Measurements from ENCODE around the gene CEND1. TPM values are rescaled to one million over a fixed set of nuclear protein-coding genes. Genes with fewer than 3 reads are reported as not detected.

Gene CEND1
- total RNA-seq, 4 donors from 2014 or later, result not detected

- H3K4me1 ChIP-seq, result peaks cover 0 to 86% (median 66%) of the 10 kb centered on the region in 4 donors
- DNase-seq (ENCODE audit: low spot score in 2 of 2), result no peak
- 2 to 9% methylated on average over 42 to 56 of the region's 78 CpGs for WGBS, 2 donors
- H3K4me3 ChIP-seq, result peak overlapping the region; percentile 20 to 44 (median 28)
- H3K9me3 ChIP-seq, result no peaks in the 10 kb centered on the region
- H3K36me3 ChIP-seq, result peaks cover 0 to 4% (median 0%) of the 10 kb centered on the region in 3 donors
- peaks cover 0 to 57% of the 10 kb centered on the region in 2 donors for H3K27me3 ChIP-seq
- no peak for TF ChIP-seq EP300 (IDR thresholded peaks at IDR 0.05)
- no peak for TF ChIP-seq CTCF (IDR thresholded peaks at IDR 0.05)
- TF ChIP-seq POLR2A (IDR thresholded peaks at IDR 0.05), result no peak
- peak overlapping the region in 2 of 4 donors; percentile 5 to 93 for H3K27ac ChIP-seq
These were observed 40.6 kb upstream of the CEND1 start for GRCh38 chr11:830295-831117.

- Histone ChIP-seq H3K27ac (peak overlapping the region in 3 of 4 donors; percentile 2 to 32 (median 28)), H3K9me3 (no peaks in the 10 kb centered on the region), H3K4me1 (peaks cover 0 to 79% (median 60%) of the 10 kb centered on the region in 4 donors), H3K27me3 (peaks cover 0 to 59% of the 10 kb centered on the region in 2 donors), H3K4me3 (peak overlapping the region; percentile 20 to 44 (median 28)), H3K36me3 (peaks cover 0 to 11% (median 6%) of the 10 kb centered on the region in 3 donors)
- TF ChIP-seq POLR2A (IDR thresholded peaks at IDR 0.05) (peak in 1 of 2 donors; percentile 32), CTCF (IDR thresholded peaks at IDR 0.05) (no peak)
- WGBS, 2 donors, result 3 to 12% methylated on average over 17 to 39 of the region's 39 CpGs
- no peak for DNase-seq (ENCODE audit: low spot score in 2 of 2)
These were observed 40.0 kb upstream of the CEND1 start for GRCh38 chr11:829847-830294.

- DNase-seq (ENCODE audit: low spot score in 2 of 2), result no peak
- Histone ChIP-seq H3K9me3 (no peaks in the 10 kb centered on the region), H3K4me3 (peak overlapping the region in 3 of 4 donors; percentile 22 to 44 (median 34)), H3K36me3 (peaks cover 0 to 16% (median 12%) of the 10 kb centered on the region in 3 donors), H3K4me1 (peaks cover 0 to 74% (median 54%) of the 10 kb centered on the region in 4 donors), H3K27me3 (peaks cover 0 to 59% of the 10 kb centered on the region in 2 donors), H3K27ac (peak overlapping the region in 3 of 4 donors; percentile 3 to 65 (median 32))
- WGBS, 2 donors, result 19 to 28% methylated on average over 8 to 40 of the region's 40 CpGs
- TF ChIP-seq EP300 (IDR thresholded peaks at IDR 0.05), result no peak
- TF ChIP-seq POLR2A (IDR thresholded peaks at IDR 0.05), result no peak
- no peak for TF ChIP-seq CTCF (IDR thresholded peaks at IDR 0.05)
These were observed 39.4 kb upstream of the CEND1 start for GRCh38 chr11:829176-829846.

GRCh38 chr11:828506-829175 lies 38.8 kb upstream of the CEND1 start:
- H3K27ac ChIP-seq, result peak overlapping the region in 3 of 4 donors; percentile 3 to 65 (median 32)
- WGBS, 2 donors, result 59 to 71% methylated on average over 15 to 21 of the region's 21 CpGs
- DNase-seq (ENCODE audit: low spot score in 2 of 2), result no peak
- no peaks in the 10 kb centered on the region for H3K9me3 ChIP-seq
- TF ChIP-seq EP300 (IDR thresholded peaks at IDR 0.05) (no peak), CTCF (IDR thresholded peaks at IDR 0.05) (no peak), POLR2A (IDR thresholded peaks at IDR 0.05) (no peak)
- H3K4me1 ChIP-seq, result peaks cover 0 to 67% (median 47%) of the 10 kb centered on the region in 4 donors
- H3K4me3 ChIP-seq, result peak overlapping the region in 1 of 4 donors; percentile 44
- H3K27me3 ChIP-seq, result peaks cover 0 to 59% of the 10 kb centered on the region in 2 donors
- H3K36me3 ChIP-seq, result peaks cover 0 to 23% (median 19%) of the 10 kb centered on the region in 3 donors

Data from tibial nerve (tissue), 4 donors.